K562 (cell line): ENCODE data around the gene RABL6. TPM values are rescaled to one million over a fixed set of nuclear protein-coding genes. Genes with fewer than 3 reads are reported as not detected.
A peak's percentile ranks its signal among the peaks of the same experiment; 100 is the strongest.

ENCODE experiments used
- FOXK1 ChIP-seq: sonication (generic); formaldehyde crosslinking; IDR thresholded peaks from 2 replicates; pipeline ENCODE4 v1.8.0; 2022; ENCODE audit warnings: missing genetic modification reagents, mild to moderate bottlenecking, borderline replicate concordance
- GABPB1 ChIP-seq: sonication (generic); formaldehyde crosslinking; IDR thresholded peaks from 2 replicates; pipeline ENCODE4 v1.8.0; 2022; ENCODE audit warnings: mild to moderate bottlenecking, missing genetic modification reagents
- IRF2 ChIP-seq: sonication (generic); formaldehyde crosslinking; IDR thresholded peaks from 2 replicates; pipeline ENCODE4 v1.8.1; 2022; ENCODE audit warnings: mild to moderate bottlenecking, missing genetic modification reagents
- MEIS2 ChIP-seq: fragments of 450-650 bp; IDR thresholded peaks from 2 replicates; pipeline ENCODE4 v1.6.1; 2014; ENCODE audit warnings: mild to moderate bottlenecking; ENCODE audit not compliant: partially characterized antibody
- SMAD1 ChIP-seq: fragments of 150-350 bp; IDR thresholded peaks from 2 replicates; pipeline ENCODE4 v1.6.1; 2014; ENCODE audit warnings: low read length, low read depth; ENCODE audit not compliant: partially characterized antibody
- SRSF9 ChIP-seq: fragments of 200-400 bp; formaldehyde crosslinking; IDR thresholded peaks from 2 replicates; pipeline ENCODE4 v1.6.1; 2017; ENCODE audit warnings: low read depth, low read length, borderline replicate concordance
- SUPT5H ChIP-seq: fragments of 450-650 bp; IDR thresholded peaks from 2 replicates; pipeline ENCODE4 v1.6.1; 2016
- TCF7 ChIP-seq: sonication (generic); IDR thresholded peaks from 2 replicates; pipeline ENCODE4 v1.6.1; 2016; ENCODE audit warnings: antibody characterized with exemption, borderline replicate concordance
- YY1 ChIP-seq, 3 experiments: IDR thresholded peaks; 2 replicates each; pipeline ENCODE4 v1.6.1; 2011; ENCODE audit warnings: low read length in 2 of 3, mild to moderate bottlenecking in 2 of 3, moderate library complexity in 2 of 3, borderline replicate concordance in 1 of 3, control low read depth in 1 of 3, low read depth in 1 of 3; ENCODE audit not compliant: insufficient read depth in 3 of 3, insufficient replicate concordance in 2 of 3, control insufficient read depth in 1 of 3, insufficient read length in 1 of 3; ENCODE audit errors: extremely low read depth in 1 of 3
- ZNF316 ChIP-seq: fragments of 450-650 bp; IDR thresholded peaks from 2 replicates; pipeline ENCODE4 v1.6.1; 2016
- ZZZ3 ChIP-seq: fragments of 450-650 bp; IDR thresholded peaks from 2 replicates; pipeline ENCODE4 v1.6.1; 2016; ENCODE audit warnings: antibody characterized with exemption, mild to moderate bottlenecking, moderate library complexity
- polyA plus RNA-seq, 8 experiments: library from polyadenylated mRNA; depleted of rRNA in 4 of 8; stranded (reverse) in 5 of 8; unstranded in 3 of 8; fragments of >200 nt; fragmentation: Nextera tagmentation in 2 of 8; fragmentation: Illumina TruSeq in 1 of 8; extraction: Ambion mirVana in 2 of 8; extraction: Trizol in 1 of 8; gene quantifications; 2 replicates each; pipeline versions ENCODE4 v1.2.1 to v1.2.3, GENCODE V29; 2011 to 2014; ENCODE audit warnings: inconsistent platforms in 1 of 8, missing spikeins in 1 of 8
- total RNA-seq, 7 experiments: library from RNA; depleted of rRNA in 6 of 7; stranded (reverse); fragments of >200 nt in 6 of 7; fragmentation: Illumina TruSeq in 2 of 7; extraction: Trizol in 2 of 7; gene quantifications; 2 replicates each; pipeline versions ENCODE4 v1.2.1 to v1.2.3, GENCODE V29; 2011 to 2021; ENCODE audit warnings: low replicate concordance in 1 of 7
- TF ChIP-seq, protein P1 (sequence below): fragments of 250-450 bp; sonication (Bioruptor Pico); IDR thresholded peaks from 2 replicates; pipeline ENCODE4 v1.4.0; 2020; ENCODE audit warnings: mild to moderate bottlenecking
- TF ChIP-seq, protein P2 (sequence below): sonication (generic); formaldehyde crosslinking; IDR thresholded peaks from 2 replicates; pipeline ENCODE4 v1.8.0; 2022; ENCODE audit warnings: missing genetic modification reagents, mild to moderate bottlenecking, borderline replicate concordance
- TF ChIP-seq, protein P3 (sequence below), 2 experiments: fragments of 450-650 bp; conservative IDR thresholded peaks; 2 replicates each; pipeline ENCODE4 v1.6.1; 2017; ENCODE audit warnings: mild to moderate bottlenecking in 2 of 2, moderate library complexity in 2 of 2
- TF ChIP-seq, protein P4 (sequence below), 2 experiments: fragments of 450-650 bp; IDR thresholded peaks; 2 replicates each; pipeline ENCODE4 v1.6.1; 2016
- TF ChIP-seq, protein P5 (sequence below), 2 experiments: IDR thresholded peaks; 2 replicates each; pipeline ENCODE4 v1.6.1; 2011; ENCODE audit warnings: borderline replicate concordance in 1 of 2, control low read depth in 1 of 2, low read depth in 1 of 2, low read length in 1 of 2, mild to moderate bottlenecking in 1 of 2, mixed read lengths in 1 of 2, moderate library complexity in 1 of 2; ENCODE audit not compliant: insufficient read depth in 1 of 2, insufficient read length in 1 of 2, poor library complexity in 1 of 2, severe bottlenecking in 1 of 2; ENCODE audit errors: extremely low read depth in 1 of 2

RABL6 gene
- total and polyA plus RNA-seq, 9 of the 15 experiments (the other 6 are each of a cell fraction or from before 2014, with no cell fraction given): 5.6 to 181 (median 84.5) TPM

DNA sequence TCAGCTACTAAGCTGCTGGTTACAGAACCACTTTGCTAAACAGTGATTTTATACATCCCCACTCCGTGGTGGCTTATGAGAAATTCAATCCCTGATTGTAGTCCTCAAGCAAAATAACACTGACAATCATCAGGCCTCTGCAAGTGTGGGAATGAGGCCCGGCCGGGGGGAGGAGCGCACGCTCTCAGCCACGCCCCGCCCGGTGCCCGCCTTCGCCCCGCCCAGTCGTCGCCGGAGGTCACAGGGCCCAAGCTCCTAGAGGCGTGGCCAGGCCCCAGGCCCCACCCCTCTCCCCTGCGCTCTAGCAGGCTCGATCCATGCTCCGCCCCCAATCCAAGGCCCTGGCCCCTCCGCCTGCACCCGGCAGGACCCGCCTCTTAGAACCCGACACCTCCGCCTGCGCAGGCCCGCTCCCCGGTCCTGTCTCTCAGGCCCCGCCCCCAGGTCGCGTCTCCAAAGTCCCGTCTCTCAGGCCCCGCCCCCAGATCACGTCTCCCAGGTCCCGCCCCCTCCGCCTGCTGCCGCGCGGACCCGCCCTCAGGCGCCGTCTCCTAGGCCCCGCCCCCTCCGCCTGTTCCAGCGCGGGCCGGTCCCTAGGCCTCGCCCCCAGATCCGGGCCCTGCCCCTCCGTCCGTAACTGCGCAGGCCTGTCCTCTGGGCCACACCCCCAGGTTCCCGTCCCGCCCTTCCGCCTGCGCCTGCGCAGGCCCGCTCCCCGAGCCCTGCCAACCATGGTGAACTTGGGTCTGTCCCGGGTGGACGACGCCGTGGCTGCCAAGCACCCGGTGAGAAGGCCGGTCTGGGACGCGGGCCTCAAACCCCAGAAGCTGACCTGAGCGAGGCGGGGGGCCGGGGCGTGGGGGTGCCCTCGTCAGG lies 16.9 kb upstream of the RABL6 start, which contains the start of gene TMEM141 (continued):
- TF ChIP-seq, protein P1, sequence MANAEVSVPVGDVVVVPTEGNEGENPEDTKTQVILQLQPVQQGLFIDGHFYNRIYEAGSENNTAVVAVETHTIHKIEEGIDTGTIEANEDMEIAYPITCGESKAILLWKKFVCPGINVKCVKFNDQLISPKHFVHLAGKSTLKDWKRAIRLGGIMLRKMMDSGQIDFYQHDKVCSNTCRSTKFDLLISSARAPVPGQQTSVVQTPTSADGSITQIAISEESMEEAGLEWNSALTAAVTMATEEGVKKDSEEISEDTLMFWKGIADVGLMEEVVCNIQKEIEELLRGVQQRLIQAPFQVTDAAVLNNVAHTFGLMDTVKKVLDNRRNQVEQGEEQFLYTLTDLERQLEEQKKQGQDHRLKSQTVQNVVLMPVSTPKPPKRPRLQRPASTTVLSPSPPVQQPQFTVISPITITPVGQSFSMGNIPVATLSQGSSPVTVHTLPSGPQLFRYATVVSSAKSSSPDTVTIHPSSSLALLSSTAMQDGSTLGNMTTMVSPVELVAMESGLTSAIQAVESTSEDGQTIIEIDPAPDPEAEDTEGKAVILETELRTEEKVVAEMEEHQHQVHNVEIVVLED: peak; percentile 21; the same call in 1 of the 2 replicates
- TF ChIP-seq, protein P2, sequence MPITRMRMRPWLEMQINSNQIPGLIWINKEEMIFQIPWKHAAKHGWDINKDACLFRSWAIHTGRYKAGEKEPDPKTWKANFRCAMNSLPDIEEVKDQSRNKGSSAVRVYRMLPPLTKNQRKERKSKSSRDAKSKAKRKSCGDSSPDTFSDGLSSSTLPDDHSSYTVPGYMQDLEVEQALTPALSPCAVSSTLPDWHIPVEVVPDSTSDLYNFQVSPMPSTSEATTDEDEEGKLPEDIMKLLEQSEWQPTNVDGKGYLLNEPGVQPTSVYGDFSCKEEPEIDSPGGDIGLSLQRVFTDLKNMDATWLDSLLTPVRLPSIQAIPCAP (CRISPR knock-in tag): no peak
- TF ChIP-seq MEIS2: peak; percentile 96
- TF ChIP-seq SMAD1: peak; percentile 18
- peak in 1 of 3 experiments; percentile 60 for TF ChIP-seq YY1 (IDR thresholded peaks at IDR 0.05; ENCODE audit: borderline replicate concordance in 1 of 3, control insufficient read depth in 1 of 3, extremely low read depth in 1 of 3, insufficient read depth in 3 of 3, insufficient read length in 1 of 3, insufficient replicate concordance in 2 of 3, low read depth in 1 of 3, low read length in 2 of 3)
- TF ChIP-seq, protein P3, sequence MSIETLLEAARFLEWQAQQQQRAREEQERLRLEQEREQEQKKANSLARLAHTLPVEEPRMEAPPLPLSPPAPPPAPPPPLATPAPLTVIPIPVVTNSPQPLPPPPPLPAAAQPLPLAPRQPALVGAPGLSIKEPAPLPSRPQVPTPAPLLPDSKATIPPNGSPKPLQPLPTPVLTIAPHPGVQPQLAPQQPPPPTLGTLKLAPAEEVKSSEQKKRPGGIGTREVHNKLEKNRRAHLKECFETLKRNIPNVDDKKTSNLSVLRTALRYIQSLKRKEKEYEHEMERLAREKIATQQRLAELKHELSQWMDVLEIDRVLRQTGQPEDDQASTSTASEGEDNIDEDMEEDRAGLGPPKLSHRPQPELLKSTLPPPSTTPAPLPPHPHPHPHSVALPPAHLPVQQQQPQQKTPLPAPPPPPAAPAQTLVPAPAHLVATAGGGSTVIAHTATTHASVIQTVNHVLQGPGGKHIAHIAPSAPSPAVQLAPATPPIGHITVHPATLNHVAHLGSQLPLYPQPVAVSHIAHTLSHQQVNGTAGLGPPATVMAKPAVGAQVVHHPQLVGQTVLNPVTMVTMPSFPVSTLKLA (conservative IDR thresholded peaks at IDR 0.05): peak in 1 of 2 experiments; percentile 37; a peak in 2 of 4 replicates
- no peak for TF ChIP-seq TCF7
- no peak for TF ChIP-seq IRF2 (CRISPR knock-in tag)
- TF ChIP-seq FOXK1: no peak
- TF ChIP-seq ZZZ3: no peak
- TF ChIP-seq, protein P4, sequence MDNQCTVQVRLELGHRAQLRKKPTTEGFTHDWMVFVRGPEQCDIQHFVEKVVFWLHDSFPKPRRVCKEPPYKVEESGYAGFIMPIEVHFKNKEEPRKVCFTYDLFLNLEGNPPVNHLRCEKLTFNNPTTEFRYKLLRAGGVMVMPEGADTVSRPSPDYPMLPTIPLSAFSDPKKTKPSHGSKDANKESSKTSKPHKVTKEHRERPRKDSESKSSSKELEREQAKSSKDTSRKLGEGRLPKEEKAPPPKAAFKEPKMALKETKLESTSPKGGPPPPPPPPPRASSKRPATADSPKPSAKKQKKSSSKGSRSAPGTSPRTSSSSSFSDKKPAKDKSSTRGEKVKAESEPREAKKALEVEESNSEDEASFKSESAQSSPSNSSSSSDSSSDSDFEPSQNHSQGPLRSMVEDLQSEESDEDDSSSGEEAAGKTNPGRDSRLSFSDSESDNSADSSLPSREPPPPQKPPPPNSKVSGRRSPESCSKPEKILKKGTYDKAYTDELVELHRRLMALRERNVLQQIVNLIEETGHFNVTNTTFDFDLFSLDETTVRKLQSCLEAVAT (IDR thresholded peaks at IDR 0.05): no peak
- TF ChIP-seq, protein P5, sequence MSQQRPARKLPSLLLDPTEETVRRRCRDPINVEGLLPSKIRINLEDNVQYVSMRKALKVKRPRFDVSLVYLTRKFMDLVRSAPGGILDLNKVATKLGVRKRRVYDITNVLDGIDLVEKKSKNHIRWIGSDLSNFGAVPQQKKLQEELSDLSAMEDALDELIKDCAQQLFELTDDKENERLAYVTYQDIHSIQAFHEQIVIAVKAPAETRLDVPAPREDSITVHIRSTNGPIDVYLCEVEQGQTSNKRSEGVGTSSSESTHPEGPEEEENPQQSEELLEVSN (IDR thresholded peaks at IDR 0.05; ENCODE audit: borderline replicate concordance in 1 of 2, extremely low read depth in 1 of 2, insufficient read depth in 1 of 2, insufficient read length in 1 of 2, low read depth in 1 of 2, low read length in 1 of 2, poor library complexity in 1 of 2, severe bottlenecking in 1 of 2): peak; percentile 34 to 68
- TF ChIP-seq SUPT5H: peak; percentile 77
- TF ChIP-seq SRSF9: no peak
- no peak for TF ChIP-seq ZNF316
- TF ChIP-seq GABPB1 (CRISPR knock-in tag): peak; percentile 13; the same call in 1 of the 2 replicates
